ENCODE results near the gene GPR146.

The GPR146 gene

DNA sequence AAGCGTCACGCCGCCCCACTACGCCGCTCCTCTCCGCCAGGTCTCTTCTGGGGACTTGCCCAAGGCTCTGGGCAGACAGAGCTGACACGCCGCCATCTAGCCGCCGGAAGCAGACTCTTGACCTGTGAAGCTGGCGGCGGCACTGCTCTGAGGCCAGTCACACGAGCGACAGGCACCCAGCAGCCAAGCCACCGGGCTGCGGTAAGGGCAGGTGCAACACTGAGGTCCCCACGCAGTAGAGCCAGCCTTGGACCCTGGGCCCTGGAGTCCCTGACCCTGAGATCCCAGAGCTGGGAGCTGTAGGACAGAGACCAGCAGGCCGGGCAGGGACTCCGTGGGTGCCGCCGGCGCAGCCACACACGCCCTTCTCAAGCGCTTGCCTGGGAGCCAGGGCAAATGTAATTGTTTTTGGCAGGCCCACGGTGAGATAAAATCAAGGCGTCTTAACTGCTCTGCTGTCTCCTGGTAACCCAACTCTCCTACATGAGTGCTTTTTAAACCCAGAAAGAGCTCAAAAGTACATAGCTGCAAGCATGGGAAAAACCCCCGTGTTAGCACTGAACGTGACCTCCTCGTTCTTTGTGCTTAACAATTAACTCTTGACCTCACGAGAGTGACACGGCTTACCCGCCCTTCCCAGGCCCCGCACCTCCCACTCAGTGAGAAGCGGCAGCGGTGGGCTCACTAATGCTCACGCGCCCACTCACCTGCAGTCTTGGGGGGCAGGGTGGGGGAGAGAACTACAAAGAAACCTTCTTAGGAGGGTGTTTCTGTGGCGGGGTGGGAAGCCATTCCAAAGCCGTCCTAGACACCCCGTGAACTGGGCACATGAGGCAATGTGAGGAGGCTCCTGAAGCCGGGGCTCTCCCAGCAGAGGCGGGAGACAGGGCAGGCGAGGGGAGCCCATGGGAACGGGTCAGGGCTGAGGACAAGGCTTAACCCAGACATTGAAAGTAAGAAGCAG is 52.1 kb downstream of the GPR146 start:
- peak; percentile 63 for DNase-seq

DNA sequence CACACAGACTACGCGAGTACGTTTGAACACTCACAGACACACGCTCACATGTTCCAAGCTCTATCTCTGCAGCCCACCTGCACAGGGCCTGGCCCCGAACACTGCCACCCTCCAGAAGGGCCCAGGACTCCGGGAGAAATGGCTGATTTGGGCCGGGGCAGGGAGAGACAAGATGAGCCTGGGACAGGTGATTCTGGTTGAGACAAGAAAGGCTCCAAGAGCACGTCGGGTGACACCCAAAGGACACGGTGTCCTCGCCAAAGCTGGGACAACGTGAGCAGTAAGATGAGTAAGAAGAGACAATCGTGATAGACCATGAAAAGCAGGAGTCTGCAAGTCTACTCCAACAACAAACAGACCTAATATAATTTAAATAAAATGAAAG is 52.8 kb downstream of the GPR146 start:
- no peak for DNase-seq

DNA sequence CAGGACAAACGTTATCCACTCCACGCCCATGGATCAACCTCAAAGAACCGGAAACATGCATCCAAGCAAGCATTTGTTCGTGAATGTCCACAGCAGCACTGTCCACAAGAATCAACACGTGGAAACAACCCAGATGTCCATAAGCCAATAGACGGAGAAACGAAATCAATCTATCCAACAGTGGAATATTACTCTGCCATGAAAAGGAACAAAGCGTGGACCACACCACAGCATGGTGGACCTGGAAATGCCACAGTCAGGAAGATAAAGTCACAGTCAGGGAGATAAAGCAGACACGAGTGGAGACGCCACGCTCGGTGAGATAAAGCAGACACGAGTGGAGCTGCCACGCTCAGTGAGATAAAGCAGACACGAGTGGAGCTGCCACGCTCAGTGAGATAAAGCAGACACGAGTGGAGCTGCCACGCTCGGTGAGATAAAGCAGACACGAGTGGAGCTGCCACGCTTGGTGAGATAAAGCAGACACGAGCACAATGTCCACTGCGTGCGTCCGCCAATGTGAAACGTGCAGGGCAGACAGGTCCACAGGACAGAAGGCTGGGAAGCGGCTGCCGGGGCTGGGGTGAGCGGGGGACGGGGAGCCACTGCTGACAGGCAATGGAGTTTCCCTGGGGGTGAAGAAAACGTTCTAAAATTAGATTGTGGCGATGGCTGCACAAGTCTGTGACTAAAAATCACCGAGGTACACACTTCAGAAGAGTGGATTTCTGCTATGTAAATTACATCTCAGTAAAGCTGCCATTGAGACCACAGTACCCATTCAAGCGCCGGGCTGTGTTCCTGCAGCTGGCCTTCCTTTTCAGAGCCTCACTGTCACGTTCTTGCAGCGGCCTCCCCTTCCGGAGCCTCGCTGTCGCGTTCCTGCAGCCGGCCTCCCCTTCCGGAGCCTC is 54.2 kb downstream of the GPR146 start:
- no peak for DNase-seq

DNA sequence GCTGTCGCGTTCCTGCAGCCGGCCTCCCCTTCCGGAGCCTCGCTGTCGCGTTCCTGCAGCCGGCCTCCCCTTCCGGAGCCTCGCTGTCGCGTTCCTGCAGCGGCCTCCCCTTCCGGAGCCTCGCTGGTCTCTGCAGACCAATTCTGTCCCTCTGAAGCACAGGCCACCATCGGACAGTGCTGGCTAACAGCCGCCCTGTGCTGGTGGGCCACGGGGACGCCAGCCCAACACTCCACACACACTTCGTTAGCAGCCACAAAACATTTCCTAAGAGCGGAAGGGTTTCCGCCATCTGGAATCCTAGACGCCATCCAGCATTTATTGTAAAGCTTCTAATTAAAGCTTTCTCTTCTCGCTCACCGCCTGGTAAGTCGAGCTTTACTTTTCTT is 54.8 kb downstream of the GPR146 start:
- DNase-seq = no peak

DNA sequence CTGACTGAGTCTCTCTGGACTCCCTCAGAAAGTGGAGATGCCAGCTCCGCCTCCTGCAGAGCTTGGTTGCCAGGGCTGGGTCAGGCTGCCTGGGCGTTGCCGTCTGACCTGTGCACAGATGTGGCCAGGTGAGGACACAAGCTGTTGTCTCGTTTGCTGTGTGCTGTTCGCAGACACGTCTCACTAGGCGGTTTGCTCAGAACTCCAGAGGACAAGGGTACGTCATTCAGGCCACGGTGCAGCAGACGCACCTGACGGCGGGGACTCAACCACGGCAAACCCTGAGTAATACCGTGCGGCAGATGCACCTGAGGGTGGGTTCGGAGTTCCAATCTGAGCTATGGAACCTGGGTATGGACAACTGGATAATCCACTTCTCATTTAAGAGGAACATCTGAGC is 55.3 kb downstream of the GPR146 start:
- no peak for DNase-seq

DNA sequence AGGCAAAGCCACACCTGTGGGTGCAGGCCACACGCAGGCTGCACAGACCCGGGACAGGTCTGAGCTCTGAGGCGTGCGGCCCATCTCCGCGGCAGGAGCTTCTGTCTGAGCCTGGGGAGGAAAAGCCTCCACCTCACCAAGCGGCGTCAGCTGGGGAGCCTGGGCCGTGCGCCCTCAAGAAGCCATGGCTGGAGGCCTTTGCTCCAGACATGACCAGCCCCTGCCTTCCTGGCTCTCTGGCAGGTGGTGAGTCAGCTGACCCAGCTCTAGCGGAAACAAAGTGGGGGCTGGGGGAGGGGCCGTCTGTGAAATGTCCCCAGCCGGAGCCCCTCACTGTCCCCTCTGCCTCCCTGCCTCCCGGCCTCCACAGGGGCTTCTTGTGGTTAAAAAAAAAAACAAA is 56.0 kb downstream of the GPR146 start:
- DNase-seq = no peak

DNA sequence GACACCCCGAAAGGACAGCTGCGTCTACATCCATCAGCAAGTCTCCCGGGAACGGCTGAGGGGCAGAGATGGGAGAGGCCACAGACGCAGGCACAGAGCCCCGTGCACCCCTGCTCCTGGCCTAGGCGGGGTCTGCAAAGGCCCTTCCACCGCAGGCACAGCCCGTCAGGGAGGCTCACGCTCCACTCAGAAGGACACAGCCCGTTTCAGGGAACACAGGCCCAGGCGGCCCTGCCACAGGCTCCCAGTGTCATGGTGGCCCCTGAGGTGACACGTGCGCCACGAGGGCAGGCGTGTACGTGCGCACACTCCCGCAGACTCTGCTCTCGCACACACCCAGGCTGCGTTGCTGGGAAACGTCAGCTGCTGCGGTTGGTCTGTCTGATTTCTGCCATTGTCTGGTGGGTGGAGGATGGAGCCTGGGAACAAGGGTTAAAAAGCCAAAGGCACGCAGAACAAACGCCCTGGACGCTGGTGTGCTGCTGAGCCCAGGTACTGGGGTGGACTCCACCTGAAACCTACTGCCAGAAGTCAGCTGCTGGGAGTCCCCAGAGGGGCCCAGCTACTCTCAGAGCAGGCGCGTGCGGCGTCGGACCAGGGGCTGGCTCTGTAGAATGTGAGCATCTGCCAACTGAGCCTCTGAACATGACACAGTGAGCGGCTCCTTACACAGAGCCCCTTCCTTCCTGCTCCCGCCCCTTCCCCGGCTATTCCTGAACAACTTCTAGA is 56.7 kb downstream of the GPR146 start:
- DNase-seq = no peak

DNA sequence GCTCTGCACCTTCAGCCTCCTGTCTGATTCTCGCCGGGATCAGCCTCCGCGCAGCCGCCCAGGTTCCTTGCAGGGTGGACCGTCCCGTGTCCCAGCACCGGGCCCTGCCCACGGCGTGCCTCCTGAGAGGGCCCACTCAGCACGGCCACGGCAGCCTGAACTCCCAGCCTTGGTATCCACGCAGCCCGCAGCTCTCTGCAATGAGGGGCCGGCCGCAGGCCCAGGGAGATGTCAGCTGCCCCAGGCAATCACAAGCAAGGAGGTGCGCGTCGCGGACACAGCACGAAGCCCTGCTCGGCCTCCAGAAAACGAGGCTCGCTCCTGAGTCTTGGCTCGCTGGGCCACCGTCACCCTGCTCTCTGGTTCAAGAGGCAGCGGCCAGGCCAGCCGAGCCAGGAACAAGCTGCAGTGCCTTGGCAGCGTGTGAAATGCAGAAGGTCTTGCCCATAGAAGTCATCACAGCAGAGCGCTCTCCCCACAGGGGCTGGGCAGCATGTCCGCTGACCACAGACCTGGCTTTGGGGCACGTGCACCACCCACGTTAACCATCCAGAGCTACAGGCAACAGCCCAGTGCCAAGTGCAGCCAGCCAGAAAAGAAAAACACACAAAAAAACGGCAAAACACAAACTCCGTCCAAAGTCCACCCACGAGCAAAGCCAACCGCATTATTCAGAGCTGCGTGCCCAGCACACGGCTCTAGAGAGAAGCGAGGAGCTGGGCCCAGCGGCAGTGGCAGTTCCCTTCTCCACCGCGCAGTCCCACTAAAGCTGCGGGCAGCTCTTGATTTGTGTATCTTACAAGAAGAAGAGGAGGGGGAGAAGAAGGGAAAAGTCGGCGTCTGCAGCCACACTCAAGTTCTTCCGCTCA is 57.5 kb downstream of the GPR146 start:
- DNase-seq = no peak

DNA sequence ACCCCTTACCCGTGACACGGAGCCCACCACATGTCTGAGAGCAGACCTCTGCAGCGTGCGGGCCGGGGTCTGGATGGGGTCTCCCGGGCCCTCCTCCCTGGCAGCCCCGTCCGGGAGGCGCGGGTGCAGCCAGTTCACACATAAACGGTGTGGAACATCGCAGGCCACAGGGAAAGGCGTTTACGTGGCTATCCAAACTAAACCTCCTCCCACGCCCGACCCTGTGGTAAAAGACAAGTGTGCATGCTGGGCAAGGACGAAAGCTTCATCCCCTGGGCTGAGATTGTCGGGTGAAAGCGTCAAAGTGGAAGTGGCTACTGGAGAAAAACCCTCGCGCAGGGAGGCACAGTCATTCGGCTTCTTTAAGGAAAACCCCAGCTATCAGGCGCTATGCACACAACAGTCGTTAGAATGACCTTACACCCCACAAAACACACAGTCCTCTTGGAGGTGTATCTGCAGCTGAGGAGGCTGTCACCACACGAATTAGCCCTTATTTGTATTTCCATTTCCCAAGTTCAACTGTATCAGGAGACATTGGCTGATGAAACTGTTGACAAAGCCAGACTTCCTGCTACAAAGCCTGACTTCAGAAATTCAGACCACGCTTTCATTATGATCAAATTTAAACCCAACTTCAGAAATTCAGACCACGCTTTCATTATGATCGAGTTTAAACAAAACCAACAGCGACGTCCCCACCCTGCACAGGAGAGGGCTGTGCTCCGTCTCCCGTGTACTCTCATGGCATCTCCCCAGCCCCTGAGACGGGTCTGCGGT is 58.9 kb downstream of the GPR146 start:
- no peak for DNase-seq

DNA sequence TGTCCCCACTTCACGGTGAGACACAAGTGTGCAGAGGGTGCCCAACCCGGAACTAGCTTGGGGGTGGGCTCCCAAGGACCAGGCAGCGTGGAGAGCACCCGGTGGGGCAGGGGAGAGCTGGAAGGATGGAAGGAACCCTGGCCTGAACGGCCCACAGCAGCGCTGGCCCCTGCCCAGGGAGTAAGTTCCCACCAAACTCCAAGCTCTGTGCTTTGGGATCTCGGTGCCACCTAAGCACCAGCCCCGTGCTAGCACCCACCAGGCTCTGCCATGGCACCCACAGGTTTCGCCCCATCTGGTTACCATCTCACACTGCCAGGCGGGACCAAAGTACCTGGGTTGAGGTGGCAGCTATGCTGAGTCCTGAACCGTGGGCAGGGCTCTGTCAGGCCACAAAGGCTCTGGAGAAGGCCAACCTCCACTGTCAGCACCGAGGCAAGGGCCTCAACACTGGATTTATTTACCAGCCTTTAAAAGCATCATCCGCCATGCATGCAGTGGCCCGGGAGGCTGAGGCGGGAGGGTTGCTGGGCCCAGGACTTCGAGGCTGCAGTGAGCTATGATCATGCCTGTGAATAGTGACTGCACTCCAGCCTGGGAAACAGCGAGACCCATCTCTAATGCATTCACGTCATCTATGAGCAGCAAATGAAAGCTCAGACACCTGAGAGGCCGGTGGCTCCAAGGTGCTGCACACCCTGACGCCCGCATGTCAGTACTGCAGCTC is 59.6 kb downstream of the GPR146 start:
- no peak for DNase-seq

DNA sequence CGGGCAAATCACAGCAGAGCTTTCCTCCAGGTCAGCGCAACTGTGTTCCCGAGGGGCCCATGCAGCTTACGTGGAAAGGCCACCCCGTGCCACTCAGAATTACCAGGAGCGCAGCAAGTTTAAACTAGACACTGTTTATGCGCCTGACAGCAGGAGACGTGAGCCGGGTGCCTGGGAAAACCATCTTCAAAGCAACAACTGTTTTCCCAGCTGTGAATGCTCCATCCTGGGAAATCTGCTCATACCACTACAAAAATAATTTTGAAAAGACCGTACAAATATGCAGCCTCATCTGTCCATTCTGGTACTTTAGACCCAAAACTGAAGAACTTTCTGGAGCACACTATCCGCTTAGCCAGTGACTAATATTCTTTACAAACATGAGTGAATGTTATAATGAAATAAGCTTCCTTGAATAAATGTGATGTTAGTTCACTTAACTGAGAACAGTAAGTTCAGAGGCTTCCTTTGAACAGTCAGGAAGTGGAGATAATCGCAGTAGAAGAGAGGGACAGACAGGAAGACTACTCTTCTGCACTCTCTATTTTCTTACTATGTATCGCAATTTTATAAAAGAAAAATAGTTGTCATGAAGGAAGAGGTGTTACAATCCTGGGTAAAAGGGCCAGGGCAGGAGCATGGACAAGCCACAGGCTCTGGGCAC is 60.3 kb downstream of the GPR146 start:
- no peak for DNase-seq

DNA sequence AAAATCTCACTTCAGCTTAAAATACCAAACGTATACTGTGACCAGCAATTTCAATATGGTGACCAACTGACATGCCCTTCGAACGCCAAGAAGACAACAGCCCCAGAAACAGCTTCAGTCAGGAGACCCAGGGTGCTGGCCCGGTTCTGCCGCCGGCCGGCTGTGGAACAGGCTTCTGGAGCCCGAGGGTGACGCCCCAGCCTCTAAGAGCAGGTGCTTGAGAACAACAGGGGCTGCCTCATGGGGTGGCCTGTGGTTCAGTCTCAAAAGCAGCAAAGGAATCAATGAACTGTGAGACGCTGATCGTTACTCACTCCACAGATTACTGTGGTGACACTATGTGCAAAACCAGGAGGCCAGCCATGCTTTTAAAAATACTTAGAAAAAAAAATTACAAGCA is 60.8 kb downstream of the GPR146 start:
- no peak for DNase-seq

DNA sequence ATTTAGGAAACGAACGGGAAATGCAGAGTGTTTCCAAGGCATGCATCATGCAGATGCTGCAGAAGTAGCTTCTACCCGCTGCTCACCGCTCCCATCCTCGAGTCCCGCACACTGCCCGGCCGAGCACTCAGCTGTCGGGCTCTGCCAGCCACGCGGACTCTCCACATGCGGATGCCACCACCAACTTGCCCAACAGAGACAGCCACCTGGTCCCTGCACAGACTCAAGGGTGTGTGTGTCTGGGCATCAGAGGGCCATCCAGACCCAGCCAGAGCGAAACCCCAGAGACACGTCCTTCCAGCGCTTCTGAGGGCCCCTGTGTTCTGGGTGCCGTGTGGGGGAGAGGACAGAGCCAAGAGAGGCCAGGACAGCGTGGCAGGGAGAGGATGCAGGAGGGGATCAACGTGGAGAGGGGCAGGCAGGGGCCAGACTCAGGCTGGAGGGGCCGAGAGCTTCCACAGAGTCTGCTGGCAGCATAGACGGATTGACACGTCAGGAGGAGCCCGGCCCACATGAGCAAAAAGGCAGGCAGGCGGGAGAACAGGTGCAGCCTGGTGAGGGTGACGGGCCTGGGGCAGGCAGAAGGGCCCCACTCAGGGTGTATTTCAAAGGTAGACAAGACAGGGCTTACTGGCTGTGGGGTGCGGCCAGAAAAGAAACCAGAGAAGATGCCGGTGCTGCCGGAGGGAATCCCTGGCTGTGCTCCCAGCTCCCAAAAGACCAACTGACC is 61.9 kb downstream of the GPR146 start:
- no peak for DNase-seq

DNA sequence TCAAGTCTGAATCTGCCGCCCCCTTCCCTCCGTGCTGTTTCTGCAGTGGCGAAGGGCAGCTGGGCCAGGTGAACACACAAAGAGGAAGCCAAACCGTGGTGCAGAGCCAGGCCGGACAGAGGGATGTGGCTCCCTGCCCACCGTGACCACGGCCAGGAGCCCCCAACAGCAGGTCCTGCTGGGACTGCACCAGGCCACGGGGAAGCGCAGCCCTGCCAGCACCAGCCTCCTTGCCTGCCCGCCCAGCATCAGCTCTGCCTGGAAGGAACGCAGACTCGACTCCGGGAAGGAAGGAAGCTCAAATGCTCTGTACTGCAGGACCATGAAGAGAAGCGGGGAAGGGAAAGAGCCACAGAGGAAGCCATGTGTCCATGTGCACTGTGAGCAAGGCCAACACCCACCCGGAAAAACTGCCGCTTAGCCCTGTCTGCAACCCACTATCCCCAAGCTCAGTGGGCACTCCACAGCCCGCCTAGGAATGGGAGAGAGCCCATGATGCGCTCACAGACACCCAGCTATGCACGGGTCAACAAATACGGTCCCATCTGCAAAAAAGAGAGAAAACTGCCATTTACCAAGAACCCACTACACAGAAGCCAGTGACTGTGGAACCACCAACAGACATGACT is 62.6 kb downstream of the GPR146 start:
- DNase-seq = no peak

DNA sequence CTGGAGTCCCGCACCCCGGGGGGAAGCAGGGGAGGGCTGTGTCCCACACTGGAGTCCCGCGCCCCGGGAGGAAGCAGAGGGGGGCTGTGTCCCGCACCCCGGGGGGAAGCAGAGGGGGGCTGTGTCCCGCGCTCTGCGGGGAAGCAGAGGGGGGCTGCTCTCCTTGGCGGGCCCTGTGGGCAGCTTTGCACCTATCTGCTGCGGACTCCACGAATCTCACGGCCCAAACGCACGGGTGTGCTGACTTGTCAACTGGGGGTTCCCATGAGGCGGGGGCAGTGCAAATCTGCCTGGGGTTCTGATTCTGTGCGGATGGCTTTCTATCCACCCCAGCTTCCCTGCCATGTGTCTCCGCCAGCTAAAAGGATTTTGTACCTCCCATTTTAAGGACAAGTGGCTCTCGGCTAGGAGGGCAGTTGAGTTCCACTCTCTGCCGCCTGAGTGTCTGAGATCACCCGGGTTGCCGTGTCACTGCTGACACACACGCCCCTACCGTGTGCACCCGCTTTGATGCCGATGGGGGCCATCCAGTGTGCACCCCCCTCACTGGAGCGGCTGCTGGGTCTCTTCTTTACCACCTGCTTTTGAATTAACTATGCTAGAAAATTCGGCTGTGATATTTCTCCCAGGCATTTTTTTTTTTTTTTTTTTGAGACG is 64.0 kb downstream of the GPR146 start:
- DNase-seq = no peak

All from hematopoietic multipotent progenitor cell treated with erythropoietin and hydrocortisone succinate and interleukin-3 and kit ligand, for 6 days (in vitro differentiated cells).